ENCODE measurements around the gene TSPAN2. TPM values are rescaled to one million over a fixed set of nuclear protein-coding genes. Genes with fewer than 3 reads are reported as not detected.

TSPAN2 gene
- total RNA-seq, 4 donors from 2014 or later = 10.8 to 16.4 (median 11.7) TPM

DNA sequence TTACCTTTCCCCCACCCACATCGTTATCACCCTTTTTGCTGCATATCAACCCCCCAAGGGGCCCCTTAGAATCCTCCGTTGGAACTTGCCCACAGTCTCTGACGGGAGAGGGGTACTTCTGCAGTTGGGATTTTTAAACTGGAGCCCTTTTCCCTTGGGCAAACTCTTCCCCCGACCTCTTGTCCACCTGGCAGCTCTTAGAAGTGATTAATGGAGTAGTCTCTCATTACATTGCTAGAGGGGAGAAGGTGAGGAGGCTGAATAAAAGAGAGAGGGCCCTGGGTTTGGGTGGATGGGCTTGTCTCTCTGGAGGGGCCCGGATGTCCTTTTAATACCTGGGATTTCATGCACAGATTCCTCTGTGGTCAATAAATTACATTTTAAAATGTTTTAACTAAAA is 27.2 kb upstream of the TSPAN2 start:
- Histone ChIP-seq H3K9me3 (peaks cover 0 to 2% of the 10 kb centered on the region in 2 donors), H3K4me1 (peaks cover 0 to 5% (median 0%) of the 10 kb centered on the region in 4 donors), H3K27ac (no peak overlapping the region), H3K4me3 (no peak overlapping the region), H3K27me3 (no peaks in the 10 kb centered on the region), H3K36me3 (no peaks in the 10 kb centered on the region)
- in situ Hi-C loops (cut with MboI; ENCODE audit: low pct_ligation_motif_present in 1 of 4, low pct_unique_long_range_greater_than_20kb in 1 of 4, low sequenced_read_pairs in 3 of 4) = loop anchor here in 1 of 4 donors (5.0 kb wide), 1 partner anchor 134 kb away; no protein-coding TSS in a partner anchor
- intact Hi-C loops (cut with DNase I; ENCODE audit: low total_unique reads) = loop anchor here (10.0 kb wide), 1 partner anchor 72 kb away; no protein-coding TSS in a partner anchor
- 75 to 92% methylated on average over 2 to 5 of the region's 5 CpGs for WGBS, 2 donors (ENCODE audit: low coverage in 1 of 2)
- TF ChIP-seq, protein P1, sequence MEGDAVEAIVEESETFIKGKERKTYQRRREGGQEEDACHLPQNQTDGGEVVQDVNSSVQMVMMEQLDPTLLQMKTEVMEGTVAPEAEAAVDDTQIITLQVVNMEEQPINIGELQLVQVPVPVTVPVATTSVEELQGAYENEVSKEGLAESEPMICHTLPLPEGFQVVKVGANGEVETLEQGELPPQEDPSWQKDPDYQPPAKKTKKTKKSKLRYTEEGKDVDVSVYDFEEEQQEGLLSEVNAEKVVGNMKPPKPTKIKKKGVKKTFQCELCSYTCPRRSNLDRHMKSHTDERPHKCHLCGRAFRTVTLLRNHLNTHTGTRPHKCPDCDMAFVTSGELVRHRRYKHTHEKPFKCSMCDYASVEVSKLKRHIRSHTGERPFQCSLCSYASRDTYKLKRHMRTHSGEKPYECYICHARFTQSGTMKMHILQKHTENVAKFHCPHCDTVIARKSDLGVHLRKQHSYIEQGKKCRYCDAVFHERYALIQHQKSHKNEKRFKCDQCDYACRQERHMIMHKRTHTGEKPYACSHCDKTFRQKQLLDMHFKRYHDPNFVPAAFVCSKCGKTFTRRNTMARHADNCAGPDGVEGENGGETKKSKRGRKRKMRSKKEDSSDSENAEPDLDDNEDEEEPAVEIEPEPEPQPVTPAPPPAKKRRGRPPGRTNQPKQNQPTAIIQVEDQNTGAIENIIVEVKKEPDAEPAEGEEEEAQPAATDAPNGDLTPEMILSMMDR (IDR thresholded peaks at IDR 0.05) = no peak
- TF ChIP-seq POLR2AphosphoS5 (IDR thresholded peaks at IDR 0.05) (no peak), EP300 (IDR thresholded peaks at IDR 0.05; ENCODE audit: low read depth) (no peak), POLR2A (IDR thresholded peaks at IDR 0.05) (no peak)
- no peak for DNase-seq

DNA sequence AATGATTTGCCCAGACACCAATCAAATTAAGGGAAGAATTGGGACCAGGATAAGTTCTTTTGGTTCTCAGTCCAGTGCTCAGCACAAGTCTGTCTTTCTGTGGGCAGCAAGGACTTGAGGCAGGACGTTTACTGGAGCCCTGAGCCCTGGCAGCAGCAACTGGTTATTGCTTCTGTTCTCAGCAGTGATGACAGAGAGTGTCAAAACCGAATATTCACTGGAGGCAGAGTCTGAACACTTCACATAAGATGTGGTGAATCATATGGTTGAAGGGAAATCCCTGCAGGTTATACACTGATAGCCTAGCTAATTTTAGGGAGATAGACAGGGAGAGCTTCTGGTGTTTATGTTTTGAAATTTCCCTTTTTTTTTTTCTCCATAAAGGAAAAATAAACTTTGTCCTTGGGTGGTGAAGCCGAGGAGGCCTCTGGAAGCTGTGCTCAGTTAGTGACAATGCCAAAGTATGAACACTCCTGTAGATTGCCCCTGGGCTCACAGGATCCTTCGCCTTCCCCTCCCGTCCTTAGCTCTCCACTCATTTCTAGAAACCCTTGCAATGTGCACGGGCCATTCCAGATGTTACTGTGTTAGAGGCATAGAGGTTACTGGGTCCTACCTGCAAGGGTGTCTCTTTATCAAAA is 26.3 kb upstream of the TSPAN2 start:
- no peak for TF ChIP-seq EP300 (IDR thresholded peaks at IDR 0.05; ENCODE audit: low read depth)
- Histone ChIP-seq H3K27me3 (no peaks in the 10 kb centered on the region), H3K36me3 (no peaks in the 10 kb centered on the region), H3K4me1 (peaks cover 0 to 5% (median 0%) of the 10 kb centered on the region in 4 donors), H3K4me3 (no peak overlapping the region), H3K9me3 (peaks cover 0 to 2% of the 10 kb centered on the region in 2 donors), H3K27ac (no peak overlapping the region)
- in situ Hi-C loops (cut with MboI; ENCODE audit: low pct_ligation_motif_present in 1 of 4, low pct_unique_long_range_greater_than_20kb in 1 of 4, low sequenced_read_pairs in 3 of 4) = loop anchor here in 1 of 4 donors (5.0 kb wide), 1 partner anchor 133 kb away; no protein-coding TSS in a partner anchor
- DNase-seq = no peak
- intact Hi-C loops (cut with DNase I; ENCODE audit: low total_unique reads) = loop anchor here (10.0 kb wide), 1 partner anchor 71 kb away; no protein-coding TSS in a partner anchor
- 54% methylated on average over 6 of the region's 6 CpGs; no CpG with 5 or more reads in 1 of the 2 donors for WGBS, 2 donors (ENCODE audit: low coverage in 1 of 2)

DNA sequence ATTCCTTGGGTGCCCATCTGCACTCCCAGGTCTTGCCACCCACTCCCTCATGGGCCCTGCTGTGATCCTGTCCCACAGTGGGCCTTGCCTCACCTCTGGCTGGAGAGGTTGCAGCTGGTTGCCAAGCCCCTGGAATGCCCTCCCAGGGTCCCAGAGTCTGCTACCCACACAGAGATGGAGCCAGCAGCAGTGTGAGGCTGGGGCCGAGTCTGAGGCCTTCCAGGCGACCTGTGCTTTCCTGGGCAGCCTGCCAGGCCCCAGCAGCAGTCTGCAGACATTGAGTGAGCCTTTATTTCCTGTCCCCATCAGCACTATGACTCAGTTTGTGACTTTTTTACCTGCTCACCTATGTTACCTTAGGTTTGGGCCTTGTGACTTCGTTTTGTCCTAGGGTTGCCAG is 25.0 kb upstream of the TSPAN2 start:
- no peak for DNase-seq
- 17 to 24% methylated on average over 1 to 3 of the region's 3 CpGs for WGBS, 2 donors (ENCODE audit: low coverage in 1 of 2)
- Histone ChIP-seq H3K27me3 (no peaks in the 10 kb centered on the region), H3K27ac (no peak overlapping the region), H3K4me3 (no peak overlapping the region), H3K9me3 (no peaks in the 10 kb centered on the region), H3K36me3 (no peaks in the 10 kb centered on the region), H3K4me1 (peaks cover 0 to 5% (median 0%) of the 10 kb centered on the region in 4 donors)
- intact Hi-C loops (cut with DNase I; ENCODE audit: low total_unique reads) = loop anchor here (10.0 kb wide), 1 partner anchor 70 kb away; no protein-coding TSS in a partner anchor
- TF ChIP-seq POLR2A (IDR thresholded peaks at IDR 0.05) = no peak
- TF ChIP-seq EP300 (IDR thresholded peaks at IDR 0.05; ENCODE audit: low read depth) = no peak
- TF ChIP-seq POLR2AphosphoS5 (IDR thresholded peaks at IDR 0.05) = no peak
- TF ChIP-seq, protein P1 (IDR thresholded peaks at IDR 0.05) = no peak
- in situ Hi-C loops (cut with MboI; ENCODE audit: low pct_ligation_motif_present in 1 of 4, low pct_unique_long_range_greater_than_20kb in 1 of 4, low sequenced_read_pairs in 3 of 4) = loop anchor here in 3 of 4 donors (5.0 kb wide), 2 partner anchors 132 to 137 kb away; no protein-coding TSS in a partner anchor

DNA sequence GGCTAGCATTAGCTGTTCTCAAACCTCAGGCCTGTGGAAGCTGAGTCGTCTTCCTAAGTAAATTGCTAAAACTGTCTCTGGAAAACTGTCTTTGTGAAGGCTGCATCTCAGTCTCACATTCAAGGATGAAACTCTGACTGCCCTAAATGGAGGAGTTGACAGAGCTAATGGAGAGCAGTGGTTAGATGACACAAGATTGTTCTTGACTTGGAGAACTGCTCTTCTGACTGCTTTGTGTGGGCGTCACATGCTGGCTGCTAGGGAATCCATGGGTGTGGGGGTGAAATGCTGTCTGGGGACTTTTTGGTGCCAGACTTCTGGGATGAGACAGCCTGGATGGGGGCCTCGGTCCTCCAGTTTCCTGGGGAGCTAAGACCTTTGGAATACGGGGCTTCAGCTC is 24.5 kb upstream of the TSPAN2 start:
- 81% methylated on average over 4 of the region's 4 CpGs; no CpG with 5 or more reads in 1 of the 2 donors for WGBS, 2 donors (ENCODE audit: low coverage in 1 of 2)
- intact Hi-C loops (cut with DNase I; ENCODE audit: low total_unique reads) (loop anchor here (2.0 to 10.0 kb wide), 2 partner anchors 69 to 135 kb away; no protein-coding TSS in a partner anchor), in situ Hi-C loops (cut with MboI; ENCODE audit: low pct_ligation_motif_present in 1 of 4, low pct_unique_long_range_greater_than_20kb in 1 of 4, low sequenced_read_pairs in 3 of 4) (loop anchor here in 3 of 4 donors (5.0 kb wide), 2 partner anchors 131 to 136 kb away; no protein-coding TSS in a partner anchor)
- Histone ChIP-seq H3K27me3 (no peaks in the 10 kb centered on the region), H3K4me3 (no peak overlapping the region), H3K4me1 (peaks cover 0 to 5% (median 0%) of the 10 kb centered on the region in 4 donors), H3K27ac (no peak overlapping the region), H3K9me3 (no peaks in the 10 kb centered on the region), H3K36me3 (no peaks in the 10 kb centered on the region)
- DNase-seq = no peak
- TF ChIP-seq POLR2AphosphoS5 (IDR thresholded peaks at IDR 0.05) (no peak), EP300 (IDR thresholded peaks at IDR 0.05; ENCODE audit: low read depth) (no peak), POLR2A (IDR thresholded peaks at IDR 0.05) (no peak)
- TF ChIP-seq, protein P1 (IDR thresholded peaks at IDR 0.05) = no peak
